IPS DF 19.7 (cell line): ENCODE data around the gene LRRC8A.

ENCODE experiments used
- DNase-seq: peaks from one replicate; pipeline ENCODE4 v3.0.0-alpha.2; 2013; ENCODE audit warnings: low read depth, low spot score

Gene LRRC8A

DNA sequence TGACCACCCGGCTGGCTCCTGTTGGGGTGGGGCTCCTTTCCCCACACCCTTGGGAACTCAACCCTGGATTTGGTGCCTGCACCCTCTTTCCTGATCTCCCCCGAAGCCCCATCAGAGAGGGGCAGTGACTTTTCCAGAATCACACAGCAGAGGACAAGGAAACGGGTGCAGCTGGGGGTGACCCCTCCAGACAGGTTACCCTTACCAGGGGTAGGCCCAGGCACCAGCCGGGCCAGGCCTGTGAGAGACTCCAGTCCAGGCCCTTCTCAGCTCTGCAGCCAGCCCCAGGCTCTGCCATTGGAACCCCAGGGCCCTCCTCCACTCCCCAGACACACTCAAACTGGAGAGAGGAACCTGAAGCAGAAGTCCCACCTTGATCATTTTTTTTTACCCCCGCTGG lies 19.9 kb downstream of the LRRC8A start:
- no peak for DNase-seq

GRCh38 chr9:128902351-128903078 lies 20.6 kb downstream of the LRRC8A start:
- DNase-seq = no peak

GRCh38 chr9:128903079-128903461 lies 21.1 kb downstream of the LRRC8A start:
- DNase-seq = no peak

- no peak for DNase-seq
Observed at GRCh38 chr9:128903871-128904620, 22.1 kb downstream of the LRRC8A start.

DNA sequence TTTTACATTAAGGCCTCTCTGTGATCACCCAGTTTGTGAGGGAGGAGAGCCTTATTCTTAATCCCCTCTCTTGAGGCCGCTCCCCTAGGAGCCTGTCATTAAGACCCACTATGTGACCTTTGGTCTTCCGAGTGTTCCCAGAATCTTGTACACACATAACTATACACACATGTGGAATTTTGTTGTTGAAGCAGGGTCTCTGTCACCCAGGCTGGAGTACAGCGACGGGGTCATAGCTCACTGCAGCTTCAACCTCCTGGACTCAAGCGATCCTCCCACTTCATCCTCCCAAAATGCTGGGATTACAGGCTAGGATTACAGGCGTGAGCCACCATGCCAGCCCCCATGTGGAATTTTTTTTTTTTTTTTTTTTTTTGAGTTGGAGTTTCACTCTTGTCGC lies 24.0 kb downstream of the LRRC8A start:
- DNase-seq = no peak

DNA sequence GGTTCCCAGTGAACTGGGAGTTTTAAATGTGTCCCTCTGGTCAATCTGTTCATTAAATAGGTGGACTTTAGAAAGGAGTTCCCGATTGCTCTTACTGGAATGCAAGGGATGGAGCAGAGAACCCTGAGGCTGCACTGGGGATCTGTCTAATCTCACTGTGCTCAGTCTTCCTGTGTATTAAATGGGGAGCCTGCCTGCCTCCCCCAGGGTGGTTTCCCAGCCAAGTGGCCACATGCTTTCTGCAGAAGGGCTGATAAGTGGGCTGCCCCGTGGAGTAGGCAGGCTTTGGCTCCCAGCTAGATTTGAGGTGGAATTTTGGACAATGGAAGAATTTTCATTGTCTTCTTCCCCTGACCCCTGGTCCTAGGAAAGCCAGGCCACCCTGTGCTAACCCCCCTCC lies 24.8 kb downstream of the LRRC8A start:
- no peak for DNase-seq

- DNase-seq = no peak
Observed at GRCh38 chr9:128908372-128908771, 26.4 kb downstream of the LRRC8A start.

- no peak for DNase-seq
Observed at GRCh38 chr9:128909859-128910258, 27.9 kb downstream of the LRRC8A start.

DNA sequence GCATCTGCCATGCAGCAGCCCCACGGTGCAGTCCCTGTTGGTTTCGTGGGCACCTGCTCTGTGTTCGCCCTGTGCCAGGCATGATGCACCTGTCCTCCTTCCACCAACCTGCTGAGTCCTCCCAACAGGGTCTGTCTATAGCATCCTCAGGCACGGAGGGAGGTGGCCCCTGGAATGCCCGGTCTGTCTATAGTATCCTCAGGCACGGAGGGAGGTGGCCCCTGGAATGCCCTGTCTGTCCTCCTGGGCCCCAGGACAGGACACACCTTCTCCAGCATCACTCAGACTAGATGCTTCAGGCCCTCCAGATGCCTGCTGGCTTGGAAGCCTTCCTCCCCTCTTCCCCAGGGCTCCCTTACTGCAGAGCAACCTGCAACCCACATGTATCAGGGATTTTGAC lies 29.0 kb downstream of the LRRC8A start:
- DNase-seq = no peak

DNA sequence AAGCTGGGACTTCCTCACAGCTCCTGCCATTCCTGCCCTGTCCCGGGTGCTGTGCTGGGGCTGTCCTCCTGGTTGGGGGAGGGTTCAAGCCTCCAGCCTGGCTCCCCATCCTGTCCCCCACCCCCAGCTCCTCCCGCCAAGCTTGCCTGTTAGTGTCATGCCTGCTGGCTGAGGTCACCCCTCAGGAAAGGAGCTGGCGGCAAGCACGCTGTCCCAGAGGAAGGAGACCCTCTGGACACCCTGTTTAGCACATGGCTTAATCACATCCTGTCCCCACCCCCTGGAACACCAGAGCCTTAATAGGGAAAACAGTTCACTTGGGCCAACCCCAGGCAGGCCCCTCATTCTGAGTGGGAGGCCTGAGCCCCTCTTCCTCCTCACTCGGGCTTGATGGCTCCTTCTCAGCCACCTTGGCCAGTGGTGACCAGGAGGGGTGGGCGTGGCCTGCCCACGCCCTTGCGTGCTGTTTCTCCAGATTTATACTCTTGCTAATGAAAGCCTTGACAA lies 29.6 kb downstream of the LRRC8A start:
- no peak for DNase-seq

DNA sequence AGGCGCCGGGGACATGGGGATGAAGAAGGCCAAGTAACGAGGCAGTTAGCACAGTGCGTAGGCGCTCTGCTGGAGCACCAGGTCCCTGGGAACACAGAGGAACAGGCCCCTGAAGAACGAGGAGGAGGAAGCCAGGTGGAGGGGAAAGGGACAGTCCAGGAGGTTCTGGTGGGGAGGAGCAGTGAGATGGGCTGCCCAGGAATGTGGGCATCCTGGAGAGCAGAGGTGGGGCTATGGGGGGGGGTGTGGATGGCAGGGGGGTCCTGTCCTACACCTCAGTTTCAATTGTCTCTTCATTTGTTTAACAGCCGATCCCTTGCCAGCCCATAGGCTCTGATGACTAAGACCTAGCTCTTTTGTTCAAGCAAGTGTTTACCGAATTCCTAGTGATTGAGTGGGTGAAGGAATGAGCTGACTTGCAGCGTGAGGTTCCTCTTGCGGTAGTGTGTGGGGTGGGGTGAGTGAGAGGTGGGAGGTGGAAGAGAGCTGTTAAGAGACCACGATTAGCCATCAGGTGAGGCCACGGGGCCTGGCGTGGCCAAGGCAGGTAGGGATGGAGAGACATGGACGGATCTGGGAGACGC lies 30.4 kb downstream of the LRRC8A start:
- no peak for DNase-seq

DNA sequence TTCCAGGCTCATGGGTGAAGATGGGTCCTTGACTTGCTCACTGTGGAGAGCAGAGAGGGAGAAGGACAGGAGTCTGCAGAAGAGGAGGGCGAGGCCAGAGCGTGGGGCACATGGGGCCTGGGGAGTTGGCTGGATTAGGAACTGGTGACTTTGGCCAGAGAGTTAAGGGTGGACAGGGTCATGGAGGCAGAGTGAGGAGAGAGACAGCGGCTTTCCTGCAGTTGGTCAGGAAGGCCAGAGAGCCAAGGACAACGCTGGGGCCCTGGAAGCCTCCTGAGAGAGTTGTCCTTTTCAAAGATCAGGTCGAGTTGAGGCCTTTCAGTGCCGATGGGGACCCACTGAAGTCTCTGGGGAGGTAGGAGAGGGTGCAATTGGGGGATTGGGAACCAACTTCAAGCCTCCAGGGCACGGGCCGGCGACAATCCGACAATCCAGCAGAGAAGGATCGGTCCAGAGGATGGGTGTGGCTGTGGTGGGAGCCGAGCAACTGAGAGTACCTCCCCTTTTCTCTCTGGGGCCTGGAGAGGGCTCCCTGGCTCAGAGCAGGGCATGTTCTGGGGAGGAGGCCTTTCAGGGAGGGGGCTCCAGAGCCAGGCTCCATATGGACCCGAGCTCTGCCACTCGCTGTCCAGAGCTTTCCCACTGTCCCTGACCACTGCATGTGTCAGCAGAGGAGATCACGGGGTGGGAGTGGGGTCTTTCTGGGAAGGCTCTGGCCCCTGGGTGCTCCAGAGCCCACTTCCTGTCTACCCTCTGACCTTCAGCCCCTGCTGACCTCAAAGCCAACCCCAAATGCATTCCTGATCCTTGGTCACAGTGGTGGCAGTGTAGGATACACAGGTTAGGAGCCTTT lies 31.3 kb downstream of the LRRC8A start:
- no peak for DNase-seq

GRCh38 chr9:128913995-128914772 lies 32.3 kb downstream of the LRRC8A start:
- no peak for DNase-seq

DNA sequence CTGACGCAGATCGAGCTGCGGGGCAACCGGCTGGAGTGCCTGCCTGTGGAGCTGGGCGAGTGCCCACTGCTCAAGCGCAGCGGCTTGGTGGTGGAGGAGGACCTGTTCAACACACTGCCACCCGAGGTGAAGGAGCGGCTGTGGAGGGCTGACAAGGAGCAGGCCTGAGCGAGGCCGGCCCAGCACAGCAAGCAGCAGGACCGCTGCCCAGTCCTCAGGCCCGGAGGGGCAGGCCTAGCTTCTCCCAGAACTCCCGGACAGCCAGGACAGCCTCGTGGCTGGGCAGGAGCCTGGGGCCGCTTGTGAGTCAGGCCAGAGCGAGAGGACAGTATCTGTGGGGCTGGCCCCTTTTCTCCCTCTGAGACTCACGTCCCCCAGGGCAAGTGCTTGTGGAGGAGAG lies 34.3 kb downstream of the LRRC8A start:
- DNase-seq = no peak

- DNase-seq = no peak
Observed at GRCh38 chr9:128916745-128917144, 34.8 kb downstream of the LRRC8A start.

- no peak for DNase-seq
Observed at GRCh38 chr9:128917151-128917849, 35.4 kb downstream of the LRRC8A start.

GRCh38 chr9:128918921-128919320 lies 37.0 kb downstream of the LRRC8A start:
- no peak for DNase-seq

- DNase-seq = no peak
Observed at GRCh38 chr9:128919402-128920089, 37.6 kb downstream of the LRRC8A start.

GRCh38 chr9:128920381-128921058 lies 38.6 kb downstream of the LRRC8A start, which contains the start of gene PHYHD1:
TSS of gene PHYHD1 (plus strand) at chr9:128920982. CDS start at chr9:128922324, 1,342 bp downstream.
- no peak for DNase-seq
